Effector memory CD4-positive, alpha-beta T cell (primary cell): Measurements from ENCODE around the gene ZNF621.

ENCODE experiments used
- DNase-seq, 3 donors: peaks; one replicate each; pipeline ENCODE4 v3.0.0-alpha.2; 2020
- H3K27ac ChIP-seq: 2 replicates; pipeline ENCODE4 v1.7.0; 2013; ENCODE audit warnings: mild to moderate bottlenecking, low read length, moderate library complexity; ENCODE audit not compliant: insufficient read depth, poor library complexity, severe bottlenecking
- H3K27me3 ChIP-seq: replicated peaks from 2 replicates; pipeline ENCODE4 v1.7.0; 2013; ENCODE audit warnings: mild to moderate bottlenecking, low read length; ENCODE audit not compliant: insufficient read depth, control insufficient read depth, poor library complexity, severe bottlenecking
- H3K36me3 ChIP-seq: 2 replicates; pipeline ENCODE4 v1.7.0; 2013; ENCODE audit warnings: mild to moderate bottlenecking, low read length, moderate library complexity; ENCODE audit not compliant: control insufficient read depth, insufficient read depth
- H3K4me1 ChIP-seq: 2 replicates; pipeline ENCODE4 v1.7.0; 2013; ENCODE audit warnings: low read length, mild to moderate bottlenecking; ENCODE audit not compliant: control insufficient read depth, insufficient read depth, poor library complexity, severe bottlenecking
- H3K4me3 ChIP-seq: 2 replicates; pipeline ENCODE4 v1.7.0; 2013; ENCODE audit warnings: low read length, low read depth, mild to moderate bottlenecking; ENCODE audit not compliant: insufficient read depth, poor library complexity, severe bottlenecking
- H3K9me3 ChIP-seq: 2 replicates; pipeline ENCODE4 v1.7.0; 2013; ENCODE audit warnings: mild to moderate bottlenecking, low read length, moderate library complexity; ENCODE audit not compliant: control insufficient read depth

Gene ZNF621

GRCh38 chr3:40588406-40588805, 63.6 kb downstream of the ZNF621 start:
- no peaks in the 10 kb centered on the region for H3K4me1 ChIP-seq
- DNase-seq = no peak
- no peak overlapping the region for H3K4me3 ChIP-seq
- no peaks in the 10 kb centered on the region for H3K9me3 ChIP-seq
- H3K27ac ChIP-seq = no peak overlapping the region
- H3K36me3 ChIP-seq = no peaks in the 10 kb centered on the region
- no peaks in the 10 kb centered on the region for H3K27me3 ChIP-seq
